Vagina (tissue), 2 donors: ENCODE measurements around the gene FAH.

Experiments
- POLR2A ChIP-seq, 2 donors: fragments of 450-650 bp; IDR thresholded peaks; one replicate each; pipeline ENCODE4 v1.6.1; 2017; ENCODE audit warnings: antibody characterized with exemption in 2 of 2, mild to moderate bottlenecking in 2 of 2, moderate library complexity in 2 of 2
- TF ChIP-seq, protein P1 (sequence below), 3 experiments: fragments of 450-650 bp in 2 of 3; fragments of 200-600 bp in 1 of 3; sonication (generic) in 1 of 3; IDR thresholded peaks; one replicate each; pipeline ENCODE4 v1.5.1; 2017 to 2019; ENCODE audit warnings: antibody characterized with exemption in 3 of 3, mild to moderate bottlenecking in 2 of 3, moderate library complexity in 2 of 3

DNA sequence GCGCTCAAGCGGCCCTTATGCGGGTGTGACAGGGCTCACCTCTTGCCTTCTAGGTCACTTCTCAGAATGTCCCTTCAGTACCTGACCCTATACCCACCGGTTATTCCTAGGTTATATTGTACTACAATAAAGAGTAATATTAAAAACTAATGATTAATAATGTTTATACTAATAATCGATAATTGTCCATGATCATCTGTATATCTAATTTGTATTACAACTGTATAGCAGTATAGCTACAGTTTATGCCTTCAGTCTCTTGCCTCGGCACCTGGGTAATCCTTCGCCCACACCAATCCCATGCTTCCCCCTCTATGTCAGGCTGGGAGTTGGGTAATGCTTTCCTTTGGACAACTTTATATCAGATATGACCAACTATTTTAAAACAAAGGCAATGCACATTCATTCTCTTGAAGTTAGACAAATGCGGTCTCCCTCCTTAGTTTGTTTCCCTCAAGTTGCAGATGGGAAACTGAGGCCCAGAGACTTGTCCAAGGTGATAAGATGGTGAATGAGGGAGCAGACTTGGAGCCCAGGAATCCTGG, 3.4 kb downstream of the FAH start:
- TF ChIP-seq, protein P1, sequence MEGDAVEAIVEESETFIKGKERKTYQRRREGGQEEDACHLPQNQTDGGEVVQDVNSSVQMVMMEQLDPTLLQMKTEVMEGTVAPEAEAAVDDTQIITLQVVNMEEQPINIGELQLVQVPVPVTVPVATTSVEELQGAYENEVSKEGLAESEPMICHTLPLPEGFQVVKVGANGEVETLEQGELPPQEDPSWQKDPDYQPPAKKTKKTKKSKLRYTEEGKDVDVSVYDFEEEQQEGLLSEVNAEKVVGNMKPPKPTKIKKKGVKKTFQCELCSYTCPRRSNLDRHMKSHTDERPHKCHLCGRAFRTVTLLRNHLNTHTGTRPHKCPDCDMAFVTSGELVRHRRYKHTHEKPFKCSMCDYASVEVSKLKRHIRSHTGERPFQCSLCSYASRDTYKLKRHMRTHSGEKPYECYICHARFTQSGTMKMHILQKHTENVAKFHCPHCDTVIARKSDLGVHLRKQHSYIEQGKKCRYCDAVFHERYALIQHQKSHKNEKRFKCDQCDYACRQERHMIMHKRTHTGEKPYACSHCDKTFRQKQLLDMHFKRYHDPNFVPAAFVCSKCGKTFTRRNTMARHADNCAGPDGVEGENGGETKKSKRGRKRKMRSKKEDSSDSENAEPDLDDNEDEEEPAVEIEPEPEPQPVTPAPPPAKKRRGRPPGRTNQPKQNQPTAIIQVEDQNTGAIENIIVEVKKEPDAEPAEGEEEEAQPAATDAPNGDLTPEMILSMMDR (IDR thresholded peaks at IDR 0.05): no peak
- no peak for TF ChIP-seq POLR2A (IDR thresholded peaks at IDR 0.05)
